ENCODE data around the gene DIDO1.
"Not testable (repeated sequence)": the region's sequence is repeated elsewhere in the genome, so short reads cannot be mapped to it uniquely, and the experiment has no call there.

DIDO1 gene

GRCh38 chr20:62876501-62876901 lies 49.8 kb downstream of the DIDO1 start:
- peaks cover 2% of the 10 kb centered on the region for H3K36me3 Mint-ChIP-seq (ENCODE audit: insufficient read depth)
- peaks cover 9% of the 10 kb centered on the region for H3K27me3 Mint-ChIP-seq
- no peaks in the 10 kb centered on the region for H3K9me3 Mint-ChIP-seq
- H3K4me1 Mint-ChIP-seq = peaks cover 14% of the 10 kb centered on the region
- ATAC-seq (replicated peaks; ENCODE audit: extremely low read depth, poor library complexity, severe bottlenecking) (no peak), DNase-seq (ENCODE audit: low spot score in 2 of 2) (no peak)
- no peak overlapping the region for H3K27ac Mint-ChIP-seq (ENCODE audit: low read depth)
- no peak overlapping the region for H3K4me3 Mint-ChIP-seq

GRCh38 chr20:62875419-62876361 lies 50.6 kb downstream of the DIDO1 start:
- Mint-ChIP-seq H3K4me3 (no peak overlapping the region), H3K4me1 (peaks cover 14% of the 10 kb centered on the region), H3K36me3 (ENCODE audit: insufficient read depth) (peaks cover 1% of the 10 kb centered on the region), H3K27me3 (peaks cover 9% of the 10 kb centered on the region), H3K9me3 (no peaks in the 10 kb centered on the region), H3K27ac (ENCODE audit: low read depth) (no peak overlapping the region)
- DNase-seq (ENCODE audit: low spot score in 2 of 2) = no peak
- ATAC-seq (replicated peaks; ENCODE audit: extremely low read depth, poor library complexity, severe bottlenecking) = no peak

- H3K27me3 Mint-ChIP-seq = peaks cover 9% of the 10 kb centered on the region
- no peaks in the 10 kb centered on the region for H3K36me3 Mint-ChIP-seq (ENCODE audit: insufficient read depth)
- no peaks in the 10 kb centered on the region for H3K9me3 Mint-ChIP-seq
- H3K27ac Mint-ChIP-seq (ENCODE audit: low read depth) = no peak overlapping the region
- DNase-seq (ENCODE audit: low spot score in 2 of 2) = no peak
- ATAC-seq (replicated peaks; ENCODE audit: extremely low read depth, poor library complexity, severe bottlenecking) = no peak
- H3K4me1 Mint-ChIP-seq = peaks cover 14% of the 10 kb centered on the region
- H3K4me3 Mint-ChIP-seq = no peak overlapping the region
These were observed 51.4 kb downstream of the DIDO1 start for GRCh38 chr20:62874964-62875344.

- H3K4me3 Mint-ChIP-seq; H3K36me3 Mint-ChIP-seq (ENCODE audit: insufficient read depth); H3K27me3 Mint-ChIP-seq; H3K9me3 Mint-ChIP-seq; ATAC-seq (replicated peaks; ENCODE audit: extremely low read depth, poor library complexity, severe bottlenecking); DNase-seq (ENCODE audit: low spot score in 2 of 2); H3K27ac Mint-ChIP-seq (ENCODE audit: low read depth): not testable (repeated sequence)
- H3K4me1 Mint-ChIP-seq = peaks cover 14% of the 10 kb centered on the region
These were observed 52.6 kb downstream of the DIDO1 start for GRCh38 chr20:62873681-62874031.

- H3K27me3 Mint-ChIP-seq = peaks cover 9% of the 10 kb centered on the region
- peak overlapping the region; percentile 30 for H3K4me3 Mint-ChIP-seq
- peaks cover 14% of the 10 kb centered on the region for H3K4me1 Mint-ChIP-seq
- no peaks in the 10 kb centered on the region for H3K9me3 Mint-ChIP-seq
- no peak for DNase-seq (ENCODE audit: low spot score in 2 of 2)
- no peak for ATAC-seq (replicated peaks; ENCODE audit: extremely low read depth, poor library complexity, severe bottlenecking)
- no peaks in the 10 kb centered on the region for H3K36me3 Mint-ChIP-seq (ENCODE audit: insufficient read depth)
- no peak overlapping the region for H3K27ac Mint-ChIP-seq (ENCODE audit: low read depth)
These were observed 53.0 kb downstream of the DIDO1 start for GRCh38 chr20:62873280-62873679.

- no peaks in the 10 kb centered on the region for H3K9me3 Mint-ChIP-seq
- no peak overlapping the region for H3K27ac Mint-ChIP-seq (ENCODE audit: low read depth)
These were observed 53.4 kb downstream of the DIDO1 start for GRCh38 chr20:62872862-62873261.

GRCh38 chr20:62872184-62872847 lies 54.0 kb downstream of the DIDO1 start:
- DNase-seq (ENCODE audit: low spot score in 2 of 2) = no peak
- no peaks in the 10 kb centered on the region for H3K9me3 Mint-ChIP-seq
- H3K36me3 Mint-ChIP-seq (ENCODE audit: insufficient read depth) = no peaks in the 10 kb centered on the region
- no peak for ATAC-seq (replicated peaks; ENCODE audit: extremely low read depth, poor library complexity, severe bottlenecking)
- H3K27me3 Mint-ChIP-seq = peaks cover 9% of the 10 kb centered on the region
- peaks cover 14% of the 10 kb centered on the region for H3K4me1 Mint-ChIP-seq
- no peak overlapping the region for H3K4me3 Mint-ChIP-seq
- H3K27ac Mint-ChIP-seq (ENCODE audit: low read depth) = no peak overlapping the region

More at GRCh38 chr20:62872862-62873261, 53.4 kb downstream of the DIDO1 start:
- Mint-ChIP-seq H3K4me1 (peaks cover 14% of the 10 kb centered on the region), H3K27me3 (peaks cover 9% of the 10 kb centered on the region), H3K4me3 (peak overlapping the region; percentile 30), H3K36me3 (ENCODE audit: insufficient read depth) (no peaks in the 10 kb centered on the region)
- ATAC-seq (replicated peaks; ENCODE audit: extremely low read depth, poor library complexity, severe bottlenecking) = no peak
- DNase-seq (ENCODE audit: low spot score in 2 of 2) = no peak

GRCh38 chr20:62864207-62864606 lies 62.1 kb downstream of the DIDO1 start:
- no peaks in the 10 kb centered on the region for H3K27me3 Mint-ChIP-seq
- ATAC-seq (replicated peaks; ENCODE audit: extremely low read depth, poor library complexity, severe bottlenecking) (no peak), DNase-seq (ENCODE audit: low spot score in 2 of 2) (no peak)
- no peak overlapping the region for H3K27ac Mint-ChIP-seq (ENCODE audit: low read depth)
- H3K36me3 Mint-ChIP-seq (ENCODE audit: insufficient read depth) = peaks cover 6% of the 10 kb centered on the region
- H3K9me3 Mint-ChIP-seq = no peaks in the 10 kb centered on the region
- peaks cover 13% of the 10 kb centered on the region for H3K4me1 Mint-ChIP-seq
- H3K4me3 Mint-ChIP-seq = no peak overlapping the region

GRCh38 chr20:62861726-62862336 lies 64.5 kb downstream of the DIDO1 start, which contains the start of gene TCFL5:
Gene TCFL5 (minus strand): TSS chr20:62861822. CDS start chr20:62861670, 152 bp downstream.
- Mint-ChIP-seq H3K36me3 (ENCODE audit: insufficient read depth) (peaks cover 7% of the 10 kb centered on the region), H3K4me3 (peak within 1 kb of the TSS; percentile 59), H3K27ac (ENCODE audit: low read depth) (peak within 1 kb of the TSS; percentile 84), H3K4me1 (peaks cover 19% of the 10 kb centered on the region), H3K9me3 (no peaks in the 10 kb centered on the region), H3K27me3 (no peaks in the 10 kb centered on the region)
- ATAC-seq (replicated peaks; ENCODE audit: extremely low read depth, poor library complexity, severe bottlenecking) = peak; percentile 86
- DNase-seq (ENCODE audit: low spot score in 2 of 2) = peak; percentile 93 to 98

GRCh38 chr20:62860924-62861691 lies 65.2 kb downstream of the DIDO1 start:
- ATAC-seq (replicated peaks; ENCODE audit: extremely low read depth, poor library complexity, severe bottlenecking) = peak; percentile 53
- Mint-ChIP-seq H3K4me1 (peaks cover 19% of the 10 kb centered on the region), H3K36me3 (ENCODE audit: insufficient read depth) (peaks cover 9% of the 10 kb centered on the region), H3K27ac (ENCODE audit: low read depth) (no peak overlapping the region), H3K27me3 (no peaks in the 10 kb centered on the region), H3K4me3 (peak overlapping the region; percentile 31), H3K9me3 (no peaks in the 10 kb centered on the region)
- DNase-seq (ENCODE audit: low spot score in 2 of 2) = peak; percentile 38 to 46

GRCh38 chr20:62860391-62860923 lies 65.8 kb downstream of the DIDO1 start:
- Mint-ChIP-seq H3K4me1 (peaks cover 19% of the 10 kb centered on the region), H3K36me3 (ENCODE audit: insufficient read depth) (peaks cover 9% of the 10 kb centered on the region)

GRCh38 chr20:62859721-62860120 lies 66.6 kb downstream of the DIDO1 start:
- ATAC-seq (replicated peaks; ENCODE audit: extremely low read depth, poor library complexity, severe bottlenecking) (no peak), DNase-seq (ENCODE audit: low spot score in 2 of 2) (no peak)
- peaks cover 19% of the 10 kb centered on the region for H3K4me1 Mint-ChIP-seq
- H3K4me3 Mint-ChIP-seq = peak overlapping the region; percentile 39
- H3K36me3 Mint-ChIP-seq (ENCODE audit: insufficient read depth) = peaks cover 9% of the 10 kb centered on the region
- H3K9me3 Mint-ChIP-seq = no peaks in the 10 kb centered on the region
- H3K27ac Mint-ChIP-seq (ENCODE audit: low read depth) = no peak overlapping the region
- H3K27me3 Mint-ChIP-seq = no peaks in the 10 kb centered on the region

More at GRCh38 chr20:62860391-62860923, 65.8 kb downstream of the DIDO1 start:
- ATAC-seq (replicated peaks; ENCODE audit: extremely low read depth, poor library complexity, severe bottlenecking) = no peak
- no peak for DNase-seq (ENCODE audit: low spot score in 2 of 2)
- Mint-ChIP-seq H3K9me3 (no peaks in the 10 kb centered on the region), H3K4me3 (peak overlapping the region; percentile 39), H3K27me3 (no peaks in the 10 kb centered on the region), H3K27ac (ENCODE audit: low read depth) (no peak overlapping the region)
